ENCODE data around the gene BTNL9.
"Not testable (repeated sequence)": the region's sequence is repeated elsewhere in the genome, so short reads cannot be mapped to it uniquely, and the experiment has no call there.

BTNL9 gene

GRCh38 chr5:181070523-181070922 is 30.5 kb downstream of the BTNL9 start:
- no peak for FAIRE-seq
- DNase-seq (ENCODE audit: insufficient read length, low spot score): no peak
- TF ChIP-seq POU2F2 (IDR thresholded peaks at IDR 0.05; ENCODE audit: low read depth, low read length) (no peak), SPI1 (IDR thresholded peaks at IDR 0.05; ENCODE audit: low read depth, low read length) (no peak), POLR2A (IDR thresholded peaks at IDR 0.05; ENCODE audit: low read depth, low read length) (no peak), POLR2AphosphoS5 (IDR thresholded peaks at IDR 0.05; ENCODE audit: low read depth, low read length) (no peak), TAF1 (IDR thresholded peaks at IDR 0.05; ENCODE audit: low read depth, low read length) (no peak), PAX5 (IDR thresholded peaks at IDR 0.05; ENCODE audit: insufficient read depth, low read length, severe bottlenecking) (no peak)

GRCh38 chr5:181071257-181071656 is 31.2 kb downstream of the BTNL9 start:
- FAIRE-seq (no peak), DNase-seq (ENCODE audit: insufficient read length, low spot score) (no peak)
- TF ChIP-seq POLR2AphosphoS5 (IDR thresholded peaks at IDR 0.05; ENCODE audit: low read depth, low read length): no peak
- TF ChIP-seq POLR2A (IDR thresholded peaks at IDR 0.05; ENCODE audit: low read depth, low read length): no peak

GRCh38 chr5:181076920-181077319 is 36.9 kb downstream of the BTNL9 start:
- DNase-seq (ENCODE audit: insufficient read length, low spot score) (no peak), FAIRE-seq (no peak)
- TF ChIP-seq POLR2AphosphoS5 (IDR thresholded peaks at IDR 0.05; ENCODE audit: low read depth, low read length) (no peak), TAF1 (IDR thresholded peaks at IDR 0.05; ENCODE audit: low read depth, low read length) (no peak), SPI1 (IDR thresholded peaks at IDR 0.05; ENCODE audit: low read depth, low read length) (no peak)

- FAIRE-seq: no peak
- TF ChIP-seq POLR2A (IDR thresholded peaks at IDR 0.05; ENCODE audit: low read depth, low read length) (no peak), POLR2AphosphoS5 (IDR thresholded peaks at IDR 0.05; ENCODE audit: low read depth, low read length) (no peak), TAF1 (IDR thresholded peaks at IDR 0.05; ENCODE audit: low read depth, low read length) (no peak)
- DNase-seq (ENCODE audit: insufficient read length, low spot score): no peak
Observed at GRCh38 chr5:181081989-181082388, 41.9 kb downstream of the BTNL9 start.

- no peak for DNase-seq (ENCODE audit: insufficient read length, low spot score)
- FAIRE-seq: no peak
- TF ChIP-seq POLR2A (IDR thresholded peaks at IDR 0.05; ENCODE audit: low read depth, low read length): no peak
- TF ChIP-seq PAX5 (IDR thresholded peaks at IDR 0.05; ENCODE audit: insufficient read depth, low read length, severe bottlenecking): no peak
- no peak for TF ChIP-seq TAF1 (IDR thresholded peaks at IDR 0.05; ENCODE audit: low read depth, low read length)
- TF ChIP-seq SPI1 (IDR thresholded peaks at IDR 0.05; ENCODE audit: low read depth, low read length): no peak
- TF ChIP-seq POU2F2 (IDR thresholded peaks at IDR 0.05; ENCODE audit: low read depth, low read length): no peak
- TF ChIP-seq POLR2AphosphoS5 (IDR thresholded peaks at IDR 0.05; ENCODE audit: low read depth, low read length): no peak
Observed at GRCh38 chr5:181084621-181085195, 44.6 kb downstream of the BTNL9 start.

GRCh38 chr5:181086026-181086883 is 46.2 kb downstream of the BTNL9 start:
- no peak for FAIRE-seq
- DNase-seq (ENCODE audit: insufficient read length, low spot score): no peak
- TF ChIP-seq SPI1 (IDR thresholded peaks at IDR 0.05; ENCODE audit: low read depth, low read length): no peak
- TF ChIP-seq POU2F2 (IDR thresholded peaks at IDR 0.05; ENCODE audit: low read depth, low read length): no peak

- DNase-seq (ENCODE audit: insufficient read length, low spot score) (no peak), FAIRE-seq (no peak)
- TF ChIP-seq SPI1 (IDR thresholded peaks at IDR 0.05; ENCODE audit: low read depth, low read length) (no peak), PAX5 (IDR thresholded peaks at IDR 0.05; ENCODE audit: insufficient read depth, low read length, severe bottlenecking) (no peak), POLR2A (IDR thresholded peaks at IDR 0.05; ENCODE audit: low read depth, low read length) (no peak), POLR2AphosphoS5 (IDR thresholded peaks at IDR 0.05; ENCODE audit: low read depth, low read length) (no peak), POU2F2 (IDR thresholded peaks at IDR 0.05; ENCODE audit: low read depth, low read length) (no peak), TAF1 (IDR thresholded peaks at IDR 0.05; ENCODE audit: low read depth, low read length) (no peak)
Observed at GRCh38 chr5:181086884-181087205, 46.8 kb downstream of the BTNL9 start.

- TF ChIP-seq POLR2A (IDR thresholded peaks at IDR 0.05; ENCODE audit: low read depth, low read length) (no peak), TAF1 (IDR thresholded peaks at IDR 0.05; ENCODE audit: low read depth, low read length) (no peak), POU2F2 (IDR thresholded peaks at IDR 0.05; ENCODE audit: low read depth, low read length) (no peak), PAX5 (IDR thresholded peaks at IDR 0.05; ENCODE audit: insufficient read depth, low read length, severe bottlenecking) (no peak)
- FAIRE-seq (no peak), DNase-seq (ENCODE audit: insufficient read length, low spot score) (no peak)
Observed at GRCh38 chr5:181087309-181087708, 47.2 kb downstream of the BTNL9 start.

- FAIRE-seq (no peak), DNase-seq (ENCODE audit: insufficient read length, low spot score) (peak; percentile 26)
- no peak for TF ChIP-seq SPI1 (IDR thresholded peaks at IDR 0.05; ENCODE audit: low read depth, low read length)
- no peak for TF ChIP-seq TAF1 (IDR thresholded peaks at IDR 0.05; ENCODE audit: low read depth, low read length)
- no peak for TF ChIP-seq POLR2AphosphoS5 (IDR thresholded peaks at IDR 0.05; ENCODE audit: low read depth, low read length)
- no peak for TF ChIP-seq PAX5 (IDR thresholded peaks at IDR 0.05; ENCODE audit: insufficient read depth, low read length, severe bottlenecking)
- no peak for TF ChIP-seq POU2F2 (IDR thresholded peaks at IDR 0.05; ENCODE audit: low read depth, low read length)
- TF ChIP-seq POLR2A (IDR thresholded peaks at IDR 0.05; ENCODE audit: low read depth, low read length): no peak
Observed at GRCh38 chr5:181088289-181088688, 48.2 kb downstream of the BTNL9 start.

GRCh38 chr5:181092428-181092827 is 52.4 kb downstream of the BTNL9 start:
- DNase-seq (ENCODE audit: insufficient read length, low spot score) (no peak), FAIRE-seq (no peak)
- TF ChIP-seq TAF1 (IDR thresholded peaks at IDR 0.05; ENCODE audit: low read depth, low read length): no peak
- TF ChIP-seq POLR2A (IDR thresholded peaks at IDR 0.05; ENCODE audit: low read depth, low read length): no peak
- no peak for TF ChIP-seq SPI1 (IDR thresholded peaks at IDR 0.05; ENCODE audit: low read depth, low read length)
- TF ChIP-seq PAX5 (IDR thresholded peaks at IDR 0.05; ENCODE audit: insufficient read depth, low read length, severe bottlenecking): no peak
- TF ChIP-seq POU2F2 (IDR thresholded peaks at IDR 0.05; ENCODE audit: low read depth, low read length): no peak

- not testable (repeated sequence) for FAIRE-seq; DNase-seq (ENCODE audit: insufficient read length, low spot score)
Observed at GRCh38 chr5:181095162-181095561, 55.1 kb downstream of the BTNL9 start.

- peak; percentile 96 for FAIRE-seq
- not testable (repeated sequence) for DNase-seq (ENCODE audit: insufficient read length, low spot score)
Observed at GRCh38 chr5:181096721-181097382, 56.8 kb downstream of the BTNL9 start.

GRCh38 chr5:181097383-181097753 is 57.3 kb downstream of the BTNL9 start:
- FAIRE-seq; DNase-seq (ENCODE audit: insufficient read length, low spot score): not testable (repeated sequence)

GRCh38 chr5:181097759-181098491 is 57.9 kb downstream of the BTNL9 start:
- not testable (repeated sequence) for FAIRE-seq; DNase-seq (ENCODE audit: insufficient read length, low spot score)

Data from GM12891 (cell line).